CD4-positive, alpha-beta memory T cell (primary cell): ENCODE measurements around the gene MRTFA. TPM values are rescaled to one million over a fixed set of nuclear protein-coding genes. Genes with fewer than 3 reads are reported as not detected.

ENCODE experiments used
- CTCF ChIA-PET: fragments of 350-600 bp; sonication (Branson Sonifier 250); formaldehyde crosslinking; loops from one replicate; lab custom pipeline; 2021; ENCODE audit warnings: inconsistent platforms; ENCODE audit not compliant: partially characterized antibody; lab: Charles Lee
- POLR2A ChIA-PET: fragments of 350-600 bp; sonication (Branson Sonifier 250); formaldehyde crosslinking; loops from one replicate; lab custom pipeline; 2021; ENCODE audit not compliant: partially characterized antibody; lab: Charles Lee
- DNase-seq, 5 donors: peaks; one replicate each; pipeline versions ENCODE4 v3.0.0 to v3.0.0-alpha.2; 2020 to 2022; ENCODE audit warnings: mixed read lengths in 1 of 5
- H3K27ac ChIP-seq: one replicate; pipeline ENCODE4 v1.7.0; 2013; ENCODE audit warnings: low read depth, low read length
- H3K27me3 ChIP-seq: 2 replicates; pipeline ENCODE4 v1.7.0; 2013; ENCODE audit warnings: mild to moderate bottlenecking, low read length, moderate library complexity; ENCODE audit not compliant: insufficient read depth
- H3K36me3 ChIP-seq: 2 replicates; pipeline ENCODE4 v1.7.0; 2013; ENCODE audit warnings: mild to moderate bottlenecking, low read length, moderate library complexity; ENCODE audit not compliant: insufficient read depth
- H3K4me1 ChIP-seq: 2 replicates; pipeline ENCODE4 v1.7.0; 2013; ENCODE audit warnings: mild to moderate bottlenecking, low read length, moderate library complexity; ENCODE audit not compliant: insufficient read depth
- H3K4me3 ChIP-seq, 2 donors: one replicate each; pipeline ENCODE4 v1.7.0; 2013; ENCODE audit warnings: low read length in 2 of 2, mild to moderate bottlenecking in 1 of 2
- H3K9me3 ChIP-seq, 2 donors: one replicate each; pipeline ENCODE4 v1.7.0; 2013; ENCODE audit warnings: low read length in 2 of 2, control low read depth in 1 of 2; ENCODE audit not compliant: control insufficient read depth in 1 of 2
- H3K27ac Mint-ChIP-seq, 7 donors: one replicate each; pipeline ENCODE4 v1.8.0; 2020 to 2021; ENCODE audit warnings: mixed read lengths in 7 of 7, mild to moderate bottlenecking in 6 of 7, inconsistent platforms in 3 of 7, moderate library complexity in 3 of 7
- H3K27me3 Mint-ChIP-seq, 2 donors: one replicate each; pipeline ENCODE4 v1.8.0; 2020 to 2021; ENCODE audit warnings: mixed read lengths in 2 of 2
- H3K36me3 Mint-ChIP-seq, 2 donors: one replicate each; pipeline ENCODE4 v1.8.0; 2020 to 2021; ENCODE audit warnings: mixed read lengths in 2 of 2, inconsistent platforms in 1 of 2, mild to moderate bottlenecking in 1 of 2
- H3K4me1 Mint-ChIP-seq, 4 donors: one replicate each; pipeline ENCODE4 v1.8.0; 2020 to 2021; ENCODE audit warnings: mixed read lengths in 4 of 4, mild to moderate bottlenecking in 1 of 4
- H3K4me3 Mint-ChIP-seq, 8 donors: one replicate each; pipeline ENCODE4 v1.8.0; 2020 to 2021; ENCODE audit warnings: mixed read lengths in 8 of 8, mild to moderate bottlenecking in 7 of 8, moderate library complexity in 6 of 8, inconsistent platforms in 3 of 8
- H3K9me3 Mint-ChIP-seq, 8 donors: one replicate each; pipeline ENCODE4 v1.8.0; 2020 to 2021; ENCODE audit warnings: mixed read lengths in 8 of 8, mild to moderate bottlenecking in 5 of 8, inconsistent platforms in 3 of 8, moderate library complexity in 1 of 8
- intact Hi-C: fragments of 100-400 bp; cut with micrococcal nuclease; formaldehyde crosslinking; loops from one replicate; pipeline ENCODE4 v1.15.1; 2023
- polyA plus RNA-seq, 2 donors: library from polyadenylated mRNA; unstranded; fragments of 300-500 nt; fragmentation: Illumina TruSeq; gene quantifications; one replicate each; pipeline ENCODE4 v1.2.3, GENCODE V29; 2021
- total RNA-seq, 2 experiments: library from RNA; stranded (reverse); gene quantifications; one replicate each; pipeline ENCODE4 v1.2.3, GENCODE V29; 2021

Gene MRTFA
- total and polyA plus RNA-seq, 4 experiments from 2014 or later, result 5.3 to 91.6 (median 50.9) TPM

DNA sequence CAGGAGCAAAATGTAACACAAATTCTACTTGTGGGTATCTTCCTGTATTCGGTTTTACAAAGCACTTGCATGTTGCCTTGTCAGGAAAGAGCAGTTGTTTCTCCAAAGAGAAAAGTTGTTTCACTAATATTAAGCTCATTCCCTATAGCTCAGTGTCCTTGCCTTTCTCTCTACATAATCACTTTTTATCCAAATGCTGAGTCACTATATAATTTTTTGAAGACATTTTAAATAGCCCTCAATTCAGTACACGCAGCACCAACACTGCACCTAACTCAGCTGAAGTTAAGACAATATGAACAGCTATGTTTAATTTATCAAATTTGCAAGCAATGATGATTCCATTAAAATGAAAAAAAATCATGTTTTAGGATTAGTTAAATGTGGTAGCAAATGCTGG lies 14.5 kb upstream of the MRTFA start:
- Histone ChIP-seq H3K27ac (peak overlapping the region; percentile 60), H3K4me3 (no peak overlapping the region), H3K27me3 (no peaks in the 10 kb centered on the region), H3K4me1 (peaks cover 9% of the 10 kb centered on the region), H3K36me3 (no peaks in the 10 kb centered on the region), H3K9me3 (no peaks in the 10 kb centered on the region)
- ChIA-PET POLR2A (interaction anchor here (0.6 to 2.0 kb wide), 5 partner anchors 14 to 119 kb away, joined by 3 to 10 read pairs (median 4); partner anchors contain the start of gene MRTFA), CTCF (interaction anchor here (1.0 to 2.2 kb wide), 5 partner anchors 14 to 248 kb away, joined by 3 to 16 read pairs (median 7); partner anchors contain the start of gene MRTFA)
- peaks cover 10 to 22% (median 15%) of the 10 kb centered on the region in 4 donors for H3K4me1 Mint-ChIP-seq
- peak overlapping the region in 3 of 7 donors; percentile 37 to 94 (median 61) for H3K27ac Mint-ChIP-seq
- intact Hi-C loops, result no loop called here
- DNase-seq, result no peak
- H3K27me3 Mint-ChIP-seq, result no peaks in the 10 kb centered on the region
- H3K9me3 Mint-ChIP-seq, result no peaks in the 10 kb centered on the region
- H3K4me3 Mint-ChIP-seq, result peak overlapping the region in 2 of 8 donors; percentile 78 to 91
- no peaks in the 10 kb centered on the region for H3K36me3 Mint-ChIP-seq

GRCh38 chr22:40648386-40648785 lies 11.9 kb upstream of the MRTFA start:
- no peaks in the 10 kb centered on the region for H3K9me3 Mint-ChIP-seq
- Histone ChIP-seq H3K4me3 (no peak overlapping the region), H3K36me3 (no peaks in the 10 kb centered on the region), H3K9me3 (no peaks in the 10 kb centered on the region), H3K4me1 (peaks cover 12% of the 10 kb centered on the region), H3K27me3 (no peaks in the 10 kb centered on the region), H3K27ac (no peak overlapping the region)
- peaks cover 11 to 26% (median 17%) of the 10 kb centered on the region in 4 donors for H3K4me1 Mint-ChIP-seq
- peak overlapping the region in 2 of 7 donors; percentile 12 to 15 for H3K27ac Mint-ChIP-seq
- intact Hi-C loops, result no loop called here
- ChIA-PET CTCF (interaction anchor here (0.6 to 6.3 kb wide), 6 partner anchors 34 to 1146 kb away, joined by 3 to 152 read pairs (median 3); partner anchors contain the start of gene MIEF1), POLR2A (interaction anchor here (0.9 kb wide), 1 partner anchor 115 kb away, joined by 3 read pairs; no protein-coding TSS in a partner anchor)
- H3K27me3 Mint-ChIP-seq, result no peaks in the 10 kb centered on the region
- no peak for DNase-seq
- no peak overlapping the region for H3K4me3 Mint-ChIP-seq
- no peaks in the 10 kb centered on the region for H3K36me3 Mint-ChIP-seq

DNA sequence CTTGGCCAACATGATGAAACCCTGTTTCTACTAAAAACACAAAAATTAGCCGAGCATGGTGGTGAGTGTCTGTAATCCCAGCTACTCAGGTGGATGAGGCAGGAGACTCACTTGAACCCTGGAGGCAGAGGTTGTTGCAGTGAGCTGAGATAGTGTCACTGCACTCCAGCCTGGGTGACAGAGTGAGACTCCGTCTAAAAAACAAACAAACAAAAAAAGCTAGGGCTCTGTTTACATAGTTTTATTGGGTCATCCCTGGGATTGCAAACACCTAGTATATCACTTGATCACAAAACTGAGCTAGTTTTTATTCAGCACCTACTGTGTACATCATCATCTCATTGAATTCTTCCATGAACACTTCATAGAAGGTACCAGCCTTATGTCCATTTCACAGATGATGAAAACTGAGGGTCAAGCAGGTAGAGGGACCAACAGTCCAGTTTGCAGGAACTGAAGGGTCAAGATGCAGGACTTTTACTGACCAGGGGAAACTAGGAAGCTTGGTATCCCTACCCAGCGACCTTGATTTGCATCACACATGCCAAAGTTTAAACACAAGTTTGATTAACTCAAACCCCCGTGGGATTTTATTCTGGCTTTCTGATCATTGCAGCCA lies 9.2 kb upstream of the MRTFA start:
- no peaks in the 10 kb centered on the region for H3K9me3 ChIP-seq
- H3K4me1 ChIP-seq, result peaks cover 7% of the 10 kb centered on the region
- ChIA-PET POLR2A (interaction anchor here (0.5 to 1.9 kb wide), 10 partner anchors 9 to 209 kb away, joined by 3 to 24 read pairs (median 4); partner anchors contain the start of gene MRTFA), CTCF (interaction anchor here (0.7 to 6.3 kb wide), 32 partner anchors 8 to 253 kb away, joined by 3 to 172 read pairs (median 8); partner anchors contain the start of gene MRTFA)
- Mint-ChIP-seq H3K27ac (peak overlapping the region in 1 of 7 donors; percentile 27), H3K36me3 (no peaks in the 10 kb centered on the region), H3K27me3 (no peaks in the 10 kb centered on the region), H3K4me1 (peaks cover 6 to 12% (median 7%) of the 10 kb centered on the region in 4 donors), H3K9me3 (no peaks in the 10 kb centered on the region), H3K4me3 (peak overlapping the region in 1 of 8 donors; percentile 65)
- H3K27ac ChIP-seq, result no peak overlapping the region
- no peaks in the 10 kb centered on the region for H3K27me3 ChIP-seq
- no peak overlapping the region for H3K4me3 ChIP-seq
- DNase-seq, result no peak
- no peaks in the 10 kb centered on the region for H3K36me3 ChIP-seq
- intact Hi-C loops, result loop anchor here (1.0 to 2.0 kb wide), 5 partner anchors 9 to 208 kb away; partner anchors contain the start of gene MRTFA

DNA sequence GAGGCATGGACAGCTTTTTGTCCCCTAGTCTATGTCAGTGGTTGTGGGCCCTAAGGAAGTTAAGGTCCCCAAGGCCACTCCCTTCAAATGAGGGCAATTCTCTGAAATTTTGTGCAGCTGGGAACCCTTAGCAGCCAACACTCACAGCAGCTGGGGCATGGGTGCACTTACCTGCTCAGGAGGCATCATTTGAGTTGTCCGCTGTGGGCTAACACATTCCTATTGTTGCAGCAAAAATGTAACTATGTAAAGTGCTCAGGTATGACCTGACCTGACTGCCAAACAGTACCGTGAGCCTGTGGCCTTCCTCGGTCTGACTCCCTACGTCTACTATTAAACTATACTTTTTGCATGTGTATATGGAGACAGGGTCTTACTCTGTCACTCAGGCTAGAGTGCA lies 5.8 kb upstream of the MRTFA start:
- no peak for DNase-seq
- Mint-ChIP-seq H3K4me1 (peaks cover 6 to 15% (median 10%) of the 10 kb centered on the region in 4 donors), H3K27ac (peak overlapping the region in 1 of 7 donors; percentile 3), H3K4me3 (no peak overlapping the region), H3K27me3 (no peaks in the 10 kb centered on the region), H3K36me3 (no peaks in the 10 kb centered on the region), H3K9me3 (no peaks in the 10 kb centered on the region)
- H3K4me3 ChIP-seq, result no peak overlapping the region
- H3K27me3 ChIP-seq, result no peaks in the 10 kb centered on the region
- ChIA-PET POLR2A (interaction anchor here (1.5 kb wide), 1 partner anchor 112 kb away, joined by 4 read pairs; no protein-coding TSS in a partner anchor), CTCF (interaction anchor here (0.9 to 1.6 kb wide), 5 partner anchors 10 to 205 kb away, joined by 3 to 6 read pairs (median 4); no protein-coding TSS in a partner anchor)
- peaks cover 15% of the 10 kb centered on the region for H3K4me1 ChIP-seq
- H3K9me3 ChIP-seq, result no peaks in the 10 kb centered on the region
- H3K27ac ChIP-seq, result no peak overlapping the region
- intact Hi-C loops, result no loop called here
- H3K36me3 ChIP-seq, result no peaks in the 10 kb centered on the region

DNA sequence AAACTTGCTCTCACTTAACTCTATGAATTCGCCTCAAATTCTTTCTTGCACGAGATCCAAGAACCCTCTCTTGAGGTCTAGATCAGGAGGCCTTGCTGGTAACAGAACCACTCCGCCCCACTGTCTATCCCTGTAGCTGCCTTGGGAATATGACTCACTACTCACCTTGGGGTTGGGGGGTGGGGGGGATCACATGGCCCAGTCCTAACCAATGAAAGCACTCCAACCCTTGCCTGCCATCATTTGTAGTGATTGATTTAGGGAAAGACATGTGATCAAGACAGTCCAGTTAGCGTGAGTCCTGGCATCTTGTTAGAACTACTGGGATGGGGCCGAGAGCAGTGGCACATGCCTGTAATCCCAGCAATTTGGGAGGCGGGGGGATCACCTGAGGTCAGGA lies 4.8 kb upstream of the MRTFA start:
- DNase-seq, result no peak
- Histone ChIP-seq H3K27ac (no peak overlapping the region), H3K4me3 (no peak overlapping the region), H3K36me3 (no peaks in the 10 kb centered on the region), H3K9me3 (no peaks in the 10 kb centered on the region), H3K27me3 (no peaks in the 10 kb centered on the region), H3K4me1 (peaks cover 12% of the 10 kb centered on the region)
- Mint-ChIP-seq H3K27me3 (no peaks in the 10 kb centered on the region), H3K27ac (peak overlapping the region in 1 of 7 donors; percentile 3), H3K9me3 (peaks cover 0 to 1% (median 0%) of the 10 kb centered on the region in 8 donors), H3K36me3 (peaks cover 0 to 7% of the 10 kb centered on the region in 2 donors), H3K4me1 (peaks cover 6 to 22% (median 9%) of the 10 kb centered on the region in 4 donors), H3K4me3 (no peak overlapping the region)
- ChIA-PET POLR2A (interaction anchor here (1.5 kb wide), 1 partner anchor 111 kb away, joined by 4 read pairs; no protein-coding TSS in a partner anchor), CTCF (interaction anchor here (0.6 to 1.6 kb wide), 4 partner anchors 9 to 202 kb away, joined by 3 to 6 read pairs (median 4); no protein-coding TSS in a partner anchor)
- intact Hi-C loops, result no loop called here

GRCh38 chr22:40638261-40638660 lies 1.7 kb upstream of the MRTFA start:
- Histone ChIP-seq H3K9me3 (no peaks in the 10 kb centered on the region), H3K27ac (no peak overlapping the region), H3K36me3 (no peaks in the 10 kb centered on the region), H3K27me3 (no peaks in the 10 kb centered on the region), H3K4me1 (peaks cover 31% of the 10 kb centered on the region), H3K4me3 (no peak overlapping the region)
- no peaks in the 10 kb centered on the region for H3K27me3 Mint-ChIP-seq
- CTCF ChIA-PET, result interaction anchor here (1.0 to 2.6 kb wide), 3 partner anchors 8 to 199 kb away, joined by 3 to 18 read pairs (median 4); no protein-coding TSS in a partner anchor
- H3K9me3 Mint-ChIP-seq, result peaks cover 0 to 1% (median 0%) of the 10 kb centered on the region in 8 donors
- POLR2A ChIA-PET, result interaction anchor here (0.5 to 1.4 kb wide), 4 partner anchors 9 to 1635 kb away, joined by 3 to 4 read pairs (median 3); partner anchors contain the start of gene PHF5A
- peaks cover 0 to 9% of the 10 kb centered on the region in 2 donors for H3K36me3 Mint-ChIP-seq
- H3K27ac Mint-ChIP-seq, result peak overlapping the region in 1 of 7 donors; percentile 34
- peak overlapping the region; percentile 92 to 99 (median 98) for H3K4me3 Mint-ChIP-seq
- DNase-seq, result no peak
- peaks cover 16 to 41% (median 23%) of the 10 kb centered on the region in 4 donors for H3K4me1 Mint-ChIP-seq
- intact Hi-C loops, result no loop called here
